Peyer's patch (tissue), 4 donors: ENCODE results near the gene REPS1.

ENCODE experiments used
- POLR2A ChIP-seq, 2 donors: fragments of 450-650 bp; IDR thresholded peaks; one replicate each; pipeline ENCODE4 v1.5.1; 2017; ENCODE audit warnings: antibody characterized with exemption in 2 of 2, mild to moderate bottlenecking in 2 of 2, moderate library complexity in 2 of 2
- TF ChIP-seq, protein P1 (sequence below), 6 experiments: fragments of 450-650 bp in 4 of 6; fragments of 200-600 bp in 2 of 6; sonication (generic) in 1 of 6; IDR thresholded peaks; one replicate each; pipeline ENCODE4 v1.5.1; 2017 to 2019; ENCODE audit warnings: antibody characterized with exemption in 6 of 6, mild to moderate bottlenecking in 3 of 6, moderate library complexity in 1 of 6

DNA sequence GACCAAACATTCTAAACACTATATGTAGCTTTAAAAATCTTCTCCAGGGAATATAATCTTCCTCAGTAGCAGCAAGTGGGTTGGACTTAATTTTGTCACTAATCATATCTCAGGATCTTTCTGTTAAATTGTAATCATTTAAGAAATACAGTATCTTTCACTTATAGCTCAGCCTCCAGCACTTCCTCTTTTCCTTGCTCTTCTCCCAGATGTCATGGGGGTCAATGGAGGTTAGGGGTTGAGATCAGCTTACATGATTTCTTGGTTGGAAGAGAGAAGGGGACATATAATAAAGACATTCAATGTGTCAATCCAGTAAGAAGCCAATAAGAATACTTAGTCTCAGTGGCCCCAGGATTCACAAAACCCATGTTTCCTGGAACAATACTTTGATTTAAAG is 15.7 kb upstream of the REPS1 start:
- TF ChIP-seq, protein P1, sequence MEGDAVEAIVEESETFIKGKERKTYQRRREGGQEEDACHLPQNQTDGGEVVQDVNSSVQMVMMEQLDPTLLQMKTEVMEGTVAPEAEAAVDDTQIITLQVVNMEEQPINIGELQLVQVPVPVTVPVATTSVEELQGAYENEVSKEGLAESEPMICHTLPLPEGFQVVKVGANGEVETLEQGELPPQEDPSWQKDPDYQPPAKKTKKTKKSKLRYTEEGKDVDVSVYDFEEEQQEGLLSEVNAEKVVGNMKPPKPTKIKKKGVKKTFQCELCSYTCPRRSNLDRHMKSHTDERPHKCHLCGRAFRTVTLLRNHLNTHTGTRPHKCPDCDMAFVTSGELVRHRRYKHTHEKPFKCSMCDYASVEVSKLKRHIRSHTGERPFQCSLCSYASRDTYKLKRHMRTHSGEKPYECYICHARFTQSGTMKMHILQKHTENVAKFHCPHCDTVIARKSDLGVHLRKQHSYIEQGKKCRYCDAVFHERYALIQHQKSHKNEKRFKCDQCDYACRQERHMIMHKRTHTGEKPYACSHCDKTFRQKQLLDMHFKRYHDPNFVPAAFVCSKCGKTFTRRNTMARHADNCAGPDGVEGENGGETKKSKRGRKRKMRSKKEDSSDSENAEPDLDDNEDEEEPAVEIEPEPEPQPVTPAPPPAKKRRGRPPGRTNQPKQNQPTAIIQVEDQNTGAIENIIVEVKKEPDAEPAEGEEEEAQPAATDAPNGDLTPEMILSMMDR (IDR thresholded peaks at IDR 0.05) = no peak
- no peak for TF ChIP-seq POLR2A (IDR thresholded peaks at IDR 0.05)
